OCI-LY1 (cell line): ENCODE results near the gene HDAC11.

ENCODE experiments used
- CTCF ChIP-seq: fragments of 200-600 bp; sonication (generic), shearing (Covaris generic); IDR thresholded peaks from 2 replicates; pipeline ENCODE4 v1.5.1; 2017; ENCODE audit warnings: mild to moderate bottlenecking, antibody characterized with exemption, low read length, moderate library complexity, mixed read lengths
- EZH2 ChIP-seq: fragments of 200-600 bp; sonication (generic), shearing (Covaris generic); IDR thresholded peaks from 2 replicates; pipeline ENCODE4 v1.8.0; 2017; ENCODE audit warnings: borderline replicate concordance, mixed run types, mild to moderate bottlenecking, antibody characterized with exemption, low read length, moderate library complexity, mixed read lengths

- TF ChIP-seq CTCF: no peak
- no peak for TF ChIP-seq EZH2
These were observed 65.9 kb downstream of the HDAC11 start for GRCh38 chr3:13545952-13546454.
